Measurements from ENCODE around the gene PTAFR.

Gene PTAFR

DNA sequence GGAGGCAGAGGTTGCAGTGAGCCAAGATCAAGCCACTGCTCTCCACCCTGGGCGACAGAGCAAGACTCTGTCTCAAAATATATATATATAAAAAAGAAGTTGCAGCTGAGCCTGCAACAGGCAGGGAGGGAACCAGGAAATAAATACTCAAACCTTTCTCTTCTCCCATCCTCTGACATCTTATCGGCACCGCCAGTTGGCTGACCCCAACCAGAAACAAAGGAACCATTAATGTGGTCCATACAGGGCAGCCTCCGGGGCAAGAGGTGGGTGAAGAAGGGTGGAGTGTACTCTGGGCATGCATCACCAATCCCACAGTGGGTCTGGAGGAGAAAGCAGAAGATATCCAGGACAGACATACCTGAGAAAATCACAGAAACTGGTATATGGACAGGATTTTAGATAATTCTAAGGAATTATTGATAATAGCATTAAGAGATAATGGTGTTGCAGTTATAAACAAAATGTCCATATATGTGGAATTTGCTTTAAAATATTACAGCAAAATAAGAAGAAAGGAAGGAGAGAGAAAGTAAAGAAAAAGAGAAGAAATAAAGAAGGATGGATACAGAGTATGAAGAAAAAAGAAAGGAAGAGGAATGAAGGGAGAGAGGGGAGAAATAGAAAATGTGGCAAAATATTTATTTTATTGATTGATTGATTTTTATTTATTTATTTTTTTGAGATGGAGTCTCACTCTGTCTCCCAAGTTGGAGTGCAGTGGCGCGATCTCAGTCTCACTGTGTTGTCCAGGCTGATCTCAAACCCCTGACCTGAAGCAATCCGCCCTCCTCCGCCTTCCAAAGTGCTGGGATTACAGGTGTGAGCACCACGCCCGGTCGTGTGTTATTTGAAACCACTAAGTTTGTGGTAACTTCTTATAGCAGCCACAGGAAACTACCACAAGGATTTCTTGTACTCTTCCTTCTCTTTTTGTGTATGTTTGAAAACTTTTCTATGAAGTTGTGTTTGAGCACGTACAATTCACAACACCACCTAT, 4.1 kb upstream of the PTAFR start:
- DNase-seq: peak in 1 of 10 donors; percentile 29
- intact Hi-C loops (cut with DNase I): no loop called here

DNA sequence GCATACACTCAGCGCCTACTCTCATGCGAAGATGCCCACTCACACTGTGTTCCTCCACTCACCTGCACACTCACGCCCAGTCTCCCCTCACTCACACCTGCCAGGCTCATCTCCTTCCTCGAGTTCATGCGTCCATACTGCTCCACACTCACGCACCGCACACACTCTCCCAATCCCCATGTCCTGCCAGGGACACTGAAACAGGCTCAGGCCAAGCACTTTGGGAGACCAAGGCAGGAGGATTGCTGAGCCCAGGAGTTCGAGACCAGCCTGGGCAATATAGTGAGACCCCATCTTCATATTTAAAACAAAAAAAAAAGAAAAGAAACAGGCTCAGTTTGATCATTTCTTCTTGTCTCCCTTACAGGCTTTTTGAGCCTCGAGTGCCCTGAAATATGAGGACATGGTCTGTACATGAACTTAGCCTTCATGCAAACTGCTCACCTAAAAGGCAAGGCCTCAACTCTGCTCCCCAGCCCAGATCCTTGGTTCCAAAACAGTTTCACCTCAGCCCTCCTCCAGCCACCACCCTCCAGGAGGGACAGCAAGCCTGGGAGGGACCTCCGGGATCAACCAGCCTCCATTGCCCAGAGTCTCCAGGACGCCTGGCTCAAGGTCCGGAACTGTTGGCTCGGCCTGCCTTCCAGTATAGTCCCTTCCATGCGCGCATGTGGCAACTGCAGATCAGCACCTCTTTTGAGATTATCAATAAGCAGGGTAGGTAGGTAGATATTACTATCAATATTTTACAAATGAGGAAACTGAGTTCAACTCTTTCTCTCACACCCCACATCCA, 2.4 kb upstream of the PTAFR start:
- DNase-seq: peak in 2 of 10 donors; percentile 61 to 72
- intact Hi-C loops (cut with DNase I): no loop called here

DNA sequence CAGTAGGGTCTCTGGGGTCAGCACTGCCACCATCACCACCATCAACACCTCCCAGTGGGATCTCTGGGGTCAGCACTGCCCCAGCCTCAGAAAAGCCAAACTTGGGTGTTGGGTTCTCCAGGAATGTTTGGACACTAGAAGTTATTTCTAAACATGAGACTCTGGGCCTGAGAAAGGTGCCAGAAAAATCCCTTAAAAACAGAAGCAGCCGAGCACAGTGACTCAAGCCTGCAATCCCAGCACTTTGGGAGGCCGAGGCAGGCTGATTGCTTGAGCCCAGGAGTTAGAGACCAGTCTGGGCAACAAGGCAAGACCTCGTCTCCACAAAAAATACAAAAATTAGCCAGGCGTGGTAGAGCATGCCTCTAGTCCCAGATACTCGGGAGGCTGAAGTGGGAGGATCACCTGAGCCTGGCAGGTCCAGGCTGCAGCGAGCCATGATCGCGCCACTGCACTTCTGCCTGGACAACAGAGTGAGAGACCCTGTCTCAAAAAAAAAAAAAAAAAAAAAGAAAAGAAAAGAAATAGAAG, 470 bp downstream of the PTAFR start:
- intact Hi-C loops (cut with DNase I): no loop called here
- peak in 2 of 10 donors; percentile 30 to 47 for DNase-seq

DNA sequence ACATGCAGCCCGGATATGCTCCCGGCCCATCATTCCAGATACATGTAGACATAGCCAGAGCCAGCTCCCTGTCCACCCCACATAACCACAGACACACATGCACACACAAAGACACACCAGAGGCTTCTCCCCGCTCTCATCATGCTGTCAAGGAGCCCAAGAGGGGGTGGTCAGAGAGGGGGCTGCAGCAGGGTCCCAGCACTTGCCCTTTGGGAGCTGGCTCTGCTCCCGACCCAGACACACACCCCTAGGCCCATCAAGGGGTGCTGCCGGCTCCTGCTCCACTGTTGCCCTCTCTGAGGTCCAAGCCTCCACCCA, 2.6 kb downstream of the PTAFR start:
- intact Hi-C loops (cut with DNase I): no loop called here
- peak in 1 of 10 donors; percentile 46 for DNase-seq

DNA sequence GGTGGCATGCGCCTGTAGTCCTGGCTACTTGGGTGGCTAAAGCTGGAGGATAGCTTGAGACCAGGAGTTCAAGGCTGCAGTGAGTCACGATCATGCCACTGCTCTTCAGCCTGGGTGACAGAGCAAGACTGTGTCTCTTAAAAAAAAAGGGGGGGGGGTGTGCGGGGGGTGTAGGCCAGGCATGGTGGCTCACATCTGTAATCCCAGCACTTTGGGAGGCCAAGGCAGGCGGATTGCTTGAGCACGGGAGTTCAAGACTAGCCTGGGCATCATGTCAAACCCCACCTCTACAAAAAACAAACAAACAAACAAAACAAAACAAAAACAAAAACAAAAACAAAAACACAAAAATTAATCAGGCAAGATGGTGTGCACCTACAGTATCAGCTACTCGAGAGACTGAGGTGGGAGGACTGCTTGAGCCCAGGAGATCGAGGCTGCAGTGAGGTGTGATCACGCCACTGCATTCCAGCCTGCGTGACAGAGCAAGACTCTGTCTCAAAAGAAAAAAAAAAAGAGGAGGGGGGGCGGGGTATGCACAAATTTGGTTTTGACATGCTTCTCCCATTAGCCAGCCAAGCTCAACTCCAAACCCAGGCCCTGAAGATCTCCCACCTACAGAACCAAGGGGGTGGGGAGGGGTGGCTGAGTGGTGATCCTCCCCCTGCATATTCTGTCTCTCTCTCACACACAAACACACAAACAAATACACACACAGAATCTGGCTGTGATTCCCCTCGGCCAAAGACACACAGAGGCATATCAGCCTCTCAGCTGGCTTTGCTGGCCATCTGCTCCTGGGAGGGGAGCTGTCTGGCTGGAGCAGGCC, 3.1 kb downstream of the PTAFR start:
- intact Hi-C loops (cut with DNase I): no loop called here
- peak in 8 of 10 donors; percentile 30 to 93 (median 47) for DNase-seq

DNA sequence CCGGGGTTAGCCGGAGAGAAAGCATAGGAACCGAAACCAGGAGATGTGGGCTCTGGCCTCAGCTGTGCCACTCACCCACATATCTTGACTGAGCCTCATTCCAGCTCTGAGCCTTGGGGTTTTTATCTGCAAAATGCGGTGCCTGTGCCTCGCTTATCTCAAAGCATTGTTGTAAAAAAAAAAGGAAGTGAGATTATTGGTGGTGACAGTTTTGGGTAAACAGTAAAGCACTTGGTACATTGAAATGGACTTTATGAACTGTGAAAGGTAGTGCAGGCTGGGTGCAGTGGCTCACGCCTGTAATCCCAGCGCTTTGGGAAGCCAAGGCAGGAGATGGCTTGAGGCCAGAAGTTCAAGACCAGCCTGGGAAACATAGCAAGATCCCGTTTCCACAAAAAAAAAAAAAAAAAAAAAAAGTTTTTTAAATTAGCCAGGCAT, 3.8 kb downstream of the PTAFR start:
- intact Hi-C loops (cut with DNase I): no loop called here
- peak in 2 of 10 donors; percentile 56 to 79 for DNase-seq

DNA sequence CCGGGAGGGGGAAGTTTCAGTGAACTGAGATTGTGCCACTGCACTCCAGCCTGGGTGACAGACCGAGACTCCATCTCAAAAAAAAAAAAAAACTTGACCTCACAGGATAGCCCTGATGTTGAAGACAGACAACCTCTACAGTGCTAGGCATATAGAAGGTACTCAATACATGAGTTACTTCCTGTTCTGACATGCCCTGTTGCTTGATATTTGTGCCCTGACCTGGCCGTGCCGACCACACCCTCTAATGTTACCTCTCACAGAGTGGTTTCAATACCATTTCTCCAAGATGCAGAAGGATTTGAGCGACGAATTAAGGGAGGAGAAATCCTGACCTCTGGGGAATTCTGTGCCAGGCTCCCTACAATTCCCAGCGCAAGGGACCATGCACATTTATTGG, 5.2 kb downstream of the PTAFR start:
- intact Hi-C loops (cut with DNase I): no loop called here
- peak in 2 of 10 donors; percentile 10 to 11 for DNase-seq

DNA sequence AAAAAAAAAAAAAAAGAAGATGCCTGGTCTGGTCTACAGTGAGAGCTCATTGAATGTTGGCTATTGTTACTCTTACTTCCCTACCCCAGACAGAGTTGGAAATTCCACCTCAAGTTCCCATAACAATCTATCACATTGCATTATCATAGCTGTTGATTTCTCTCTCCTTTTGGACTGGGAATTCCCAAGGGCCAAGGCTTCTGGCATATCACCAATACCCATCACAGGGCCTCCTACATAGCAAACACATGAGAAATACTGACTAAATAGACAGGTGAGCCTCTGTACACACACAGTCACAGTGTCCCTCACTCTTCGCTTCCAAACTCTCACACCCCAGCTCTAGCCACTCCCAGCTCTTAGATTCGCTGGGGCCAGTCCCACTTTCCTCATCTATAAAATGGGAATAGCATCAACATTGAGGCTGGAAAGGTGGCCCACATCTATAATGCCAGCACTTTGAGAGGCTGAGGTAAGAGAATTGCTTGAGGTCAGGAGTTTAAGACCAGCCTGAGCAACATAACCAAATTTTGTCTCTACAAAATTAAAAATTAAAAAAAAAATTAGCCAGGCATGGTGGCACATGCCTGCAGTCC, 6.4 kb downstream of the PTAFR start:
- intact Hi-C loops (cut with DNase I): no loop called here
- peak in 1 of 10 donors; percentile 14 for DNase-seq

DNA sequence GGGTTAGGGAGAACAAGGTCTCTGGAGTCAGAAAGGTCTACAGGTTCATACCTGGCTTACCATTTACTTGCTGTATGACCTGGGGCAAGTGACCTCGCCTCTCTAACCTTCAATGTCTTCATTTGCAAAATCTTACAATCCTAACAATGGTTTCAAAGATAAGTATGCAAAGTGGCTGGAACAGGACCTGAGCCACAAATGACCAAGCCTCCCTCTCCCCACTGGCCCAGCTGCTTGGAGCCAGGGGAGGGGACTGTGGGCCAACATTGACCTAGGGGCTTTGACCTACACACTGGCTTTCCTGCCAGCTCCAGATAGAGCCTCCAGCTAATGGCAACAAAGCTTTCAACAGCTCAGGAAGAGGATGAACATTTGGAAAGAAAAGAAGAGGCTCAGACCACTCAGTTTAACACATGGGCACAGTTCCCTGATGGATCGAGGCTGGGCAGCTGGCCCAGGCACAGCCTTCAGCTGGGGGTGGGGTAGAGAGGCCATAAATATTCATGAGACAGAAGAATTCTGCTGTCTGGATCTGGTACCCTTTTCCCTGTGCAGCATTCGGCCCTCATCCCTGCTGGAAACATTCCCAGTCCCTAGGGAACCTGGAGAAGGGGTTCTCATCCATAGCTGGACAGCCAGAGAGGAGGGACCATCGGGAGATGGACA, 12.9 kb downstream of the PTAFR start:
- intact Hi-C loops (cut with DNase I): no loop called here
- DNase-seq: peak; percentile 56 to 96 (median 74)

DNA sequence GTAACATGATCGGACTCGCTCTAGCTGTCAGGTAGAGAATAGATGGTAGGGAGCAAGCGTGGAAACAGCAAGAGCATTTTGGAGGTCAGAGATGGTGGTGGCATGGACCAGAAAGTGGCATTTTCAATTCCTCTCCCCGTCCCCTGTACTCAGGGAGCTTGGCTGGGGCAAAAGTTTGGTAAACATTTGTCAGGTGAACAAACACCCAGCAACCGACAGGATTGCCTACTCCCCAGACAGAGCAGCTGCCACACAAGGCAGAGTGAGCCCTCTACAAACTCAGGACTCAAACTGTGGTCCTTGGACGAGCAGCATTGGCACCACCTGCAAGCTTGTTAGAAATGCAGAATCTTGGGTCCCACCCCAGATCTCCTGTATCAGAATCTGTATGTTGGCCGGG, 14.3 kb downstream of the PTAFR start:
- intact Hi-C loops (cut with DNase I): no loop called here
- DNase-seq: no peak

DNA sequence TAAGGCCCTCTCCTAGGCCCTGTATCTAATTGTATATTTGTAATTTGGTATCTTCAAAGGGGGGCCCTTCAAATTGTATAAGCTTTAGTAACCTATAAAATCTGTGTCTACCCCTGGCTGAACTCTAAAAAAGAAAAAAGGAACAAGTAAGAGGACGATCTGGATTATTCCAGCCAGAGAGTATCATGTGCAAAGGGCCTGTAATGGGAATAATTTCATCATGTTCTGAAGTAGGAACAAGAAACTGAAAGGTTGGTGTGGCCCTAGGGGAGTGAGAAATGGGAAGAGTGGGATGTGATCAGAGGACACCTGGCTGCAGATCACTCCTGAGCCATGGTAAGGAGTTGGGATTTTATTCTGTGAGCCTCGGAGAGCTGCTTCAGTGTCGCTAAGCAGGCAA, 14.7 kb downstream of the PTAFR start:
- intact Hi-C loops (cut with DNase I): no loop called here
- no peak for DNase-seq

DNA sequence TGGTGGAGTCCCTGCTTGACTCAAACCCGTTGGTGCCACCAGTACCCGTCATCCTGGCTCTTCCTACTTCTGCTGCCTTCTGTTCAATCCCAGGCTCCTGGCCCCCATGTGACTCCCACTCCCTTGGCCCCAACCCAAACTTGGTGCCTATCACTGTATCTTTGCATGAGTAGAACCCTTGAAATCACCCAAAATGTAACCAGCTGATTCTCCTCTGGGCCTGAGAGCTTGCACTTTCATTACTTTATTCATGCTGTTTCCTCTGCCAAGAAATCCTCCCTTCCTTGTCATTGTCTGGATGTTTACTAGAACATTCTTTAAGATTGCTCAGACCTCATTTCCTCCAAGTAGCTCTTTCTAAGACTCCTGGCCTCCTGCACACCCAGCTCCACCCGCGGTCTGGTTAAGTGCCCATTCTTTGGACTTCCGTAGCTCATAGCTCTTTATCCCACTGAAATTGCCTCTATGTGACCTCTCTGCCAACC, 15.7 kb downstream of the PTAFR start:
- intact Hi-C loops (cut with DNase I): no loop called here
- peak in 1 of 10 donors; percentile 44 for DNase-seq

DNA sequence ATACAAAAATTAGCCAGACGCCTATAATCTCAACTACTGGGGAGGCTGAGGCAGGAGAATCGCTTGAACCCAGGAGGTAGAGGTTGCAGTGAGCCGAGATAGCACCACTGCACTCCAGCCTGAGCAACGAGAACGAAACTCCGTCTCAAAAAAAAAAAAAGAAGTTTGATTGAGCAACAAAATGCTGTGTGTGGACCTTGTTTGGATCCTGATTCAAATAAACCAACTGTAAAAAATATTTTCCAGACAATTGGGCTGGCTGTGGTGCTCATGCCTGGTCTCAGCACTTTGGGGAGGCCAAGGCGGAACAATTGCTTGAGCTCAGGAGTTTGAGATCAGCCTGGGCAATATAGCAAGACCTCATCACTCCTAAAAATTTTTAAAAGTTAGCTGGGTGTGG, 16.8 kb downstream of the PTAFR start:
- intact Hi-C loops (cut with DNase I): no loop called here
- DNase-seq: no peak

DNA sequence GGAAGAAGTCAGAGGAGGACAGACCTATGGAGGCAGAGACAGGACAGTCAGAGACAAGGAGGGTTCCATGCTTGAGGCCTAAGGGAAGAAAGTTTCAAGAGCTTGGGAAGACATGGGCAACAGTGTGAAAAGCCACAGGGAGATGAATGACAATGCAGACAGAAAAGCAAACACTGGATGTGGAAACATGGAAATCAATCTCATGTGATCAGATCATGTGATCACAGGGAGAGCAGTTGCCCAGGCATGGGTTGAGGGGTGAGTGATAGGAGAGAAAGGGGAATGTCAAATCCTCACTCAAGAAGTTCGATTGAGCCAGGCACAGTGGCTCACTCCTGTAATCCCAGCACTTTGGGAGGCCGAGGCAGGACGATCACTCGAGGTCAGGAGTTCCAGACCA, 17.2 kb downstream of the PTAFR start:
- intact Hi-C loops (cut with DNase I): no loop called here
- no peak for DNase-seq

DNA sequence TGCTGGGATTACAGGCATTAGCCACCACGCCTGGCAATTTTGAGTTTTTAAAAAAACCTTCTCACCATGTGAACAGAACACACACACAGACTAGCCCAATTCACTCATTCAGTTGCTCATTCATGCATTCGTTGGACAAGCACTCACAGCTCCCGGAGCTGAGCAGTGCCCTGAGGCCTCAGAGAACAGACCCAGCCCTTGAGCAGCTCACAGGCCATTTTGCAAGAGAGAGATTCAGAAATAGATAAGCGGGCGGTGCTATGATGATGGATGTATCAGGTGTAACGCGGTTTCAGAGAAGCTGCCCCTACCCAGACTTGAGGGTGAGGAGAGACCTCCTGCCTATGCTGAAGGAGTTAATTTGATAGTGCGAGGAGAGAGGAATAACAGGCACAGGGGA, 18.6 kb downstream of the PTAFR start:
- no peak for DNase-seq
- intact Hi-C loops (cut with DNase I): no loop called here

DNA sequence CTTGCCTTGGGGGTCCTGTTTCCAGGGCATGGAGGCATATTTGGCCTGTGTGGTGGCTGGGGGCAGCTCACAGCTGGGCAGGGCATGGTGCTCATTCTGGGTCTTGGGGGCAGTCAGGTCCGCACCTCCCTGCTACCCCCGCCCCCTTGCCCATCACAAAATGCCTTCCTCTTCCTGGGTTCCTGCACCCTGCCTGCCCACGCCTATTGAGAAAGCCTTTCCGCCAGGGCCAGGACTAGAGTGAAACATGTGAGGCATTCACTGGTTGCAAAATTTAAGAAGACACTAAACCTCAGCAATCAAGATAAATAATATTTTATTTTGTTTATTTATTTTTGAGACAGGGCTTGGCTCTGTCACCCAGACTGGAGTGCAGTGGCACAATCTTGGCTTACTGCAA, 19.7 kb downstream of the PTAFR start:
- DNase-seq: no peak
- intact Hi-C loops (cut with DNase I): no loop called here

DNA sequence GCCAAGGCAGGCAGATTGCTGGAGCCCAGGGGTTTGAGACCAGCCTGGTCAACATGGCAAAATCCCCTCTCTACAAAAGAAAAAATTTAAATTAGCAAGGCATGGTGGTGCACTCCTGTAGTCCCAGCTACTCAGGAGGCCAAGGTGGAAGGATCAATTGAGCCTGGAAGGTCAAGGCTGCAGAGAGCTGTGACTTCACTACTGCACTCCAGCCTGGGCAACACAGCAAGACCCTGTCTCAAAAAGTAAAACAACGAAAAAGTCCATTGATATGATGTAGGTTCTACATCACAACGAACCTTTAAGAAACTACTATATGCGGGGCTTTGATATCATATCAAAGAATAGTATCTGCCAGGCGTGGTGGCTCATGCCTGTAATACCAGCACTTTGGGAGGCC, 20.9 kb downstream of the PTAFR start:
- intact Hi-C loops (cut with DNase I): no loop called here

DNA sequence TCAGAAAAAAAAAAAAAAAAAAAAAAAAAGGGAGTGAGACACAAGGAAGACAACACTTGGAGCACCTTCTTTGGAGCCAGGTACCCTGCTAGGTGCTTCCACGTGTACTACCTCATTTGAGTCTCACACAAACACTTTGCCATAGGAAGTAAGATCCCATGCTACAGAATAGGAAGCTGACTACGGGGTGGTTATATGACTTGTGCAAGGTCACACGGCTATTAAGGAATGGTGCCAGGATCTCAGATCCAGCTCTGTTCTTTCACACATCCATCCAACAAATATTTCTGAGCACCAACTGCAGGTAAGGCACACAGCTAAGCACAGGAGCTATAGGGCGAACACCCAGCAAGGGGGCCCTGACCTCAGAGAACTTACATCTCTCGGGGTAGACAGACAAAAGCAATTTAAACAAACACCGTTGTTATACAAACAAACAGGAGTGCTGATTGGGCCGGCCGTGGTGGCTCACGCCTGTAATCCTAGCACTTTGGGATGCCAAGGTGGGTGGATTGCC, 22.4 kb downstream of the PTAFR start:
- DNase-seq: no peak
- intact Hi-C loops (cut with DNase I): no loop called here

More for the DNA sequence above, 20.9 kb downstream of the PTAFR start:
- peak in 1 of 10 donors; percentile 7 for DNase-seq

Data from posterior cingulate gyrus (tissue), 11 donors.